Prostate gland (tissue), 2 donors: Measurements from ENCODE around the gene NHS. TPM values are rescaled to one million over a fixed set of nuclear protein-coding genes. Genes with fewer than 3 reads are reported as not detected.

Experiments used
- DNase-seq: peaks from one replicate; pipeline ENCODE4 v3.0.0-alpha.2; 2019; ENCODE audit warnings: low spot score
- H3K27ac ChIP-seq, 2 donors: fragments of 200-600 bp; sonication (generic); 2 replicates each; pipeline ENCODE4 v1.5.1; 2017 to 2019
- H3K27me3 ChIP-seq: fragments of 200-600 bp; sonication (generic); replicated peaks from 2 replicates; pipeline ENCODE4 v1.5.1; 2019; ENCODE audit not compliant: insufficient read depth
- H3K36me3 ChIP-seq, 2 donors: fragments of 200-600 bp; sonication (generic); 1 replicate in 1 of 2; 2 replicates in 1 of 2; pipeline versions ENCODE4 v1.5.1 to v1.8.1; 2017 to 2019
- H3K4me1 ChIP-seq: fragments of 200-600 bp; sonication (generic); replicated peaks from 2 replicates; pipeline ENCODE4 v1.5.1; 2019
- H3K4me3 ChIP-seq, 2 donors: fragments of 200-600 bp; sonication (generic); 2 replicates each; pipeline ENCODE4 v1.5.1; 2017 to 2019
- H3K9me3 ChIP-seq: fragments of 200-600 bp; sonication (generic); 2 replicates; pipeline ENCODE4 v1.5.1; 2017
- POLR2A ChIP-seq: fragments of 450-650 bp; IDR thresholded peaks from one replicate; pipeline ENCODE4 v1.6.1; 2016; ENCODE audit warnings: antibody characterized with exemption, mild to moderate bottlenecking
- POLR2AphosphoS5 ChIP-seq: sonication (generic); formaldehyde crosslinking; IDR thresholded peaks from one replicate; pipeline ENCODE4 v1.6.1; 2017; ENCODE audit warnings: antibody characterized with exemption
- WGBS: methylation state at CpG from one replicate; pipeline ENCODE4 v1.1.5; 2018; 5-methylcytosine and 5-hydroxymethylcytosine counted together
- intact Hi-C: fragments of 100-400 bp; cut with DNase I; formaldehyde crosslinking; loops from one replicate; pipeline ENCODE4 v1.14.2; 2022
- total RNA-seq, 2 donors: library from RNA; depleted of rRNA; stranded (reverse); fragments of >200 nt; gene quantifications; one replicate each; pipeline ENCODE4 v1.1.0, GENCODE V29; 2016
- TF ChIP-seq, protein P1 (sequence below), 4 experiments: fragments of 200-600 bp in 2 of 4; fragments of 450-650 bp in 2 of 4; sonication (generic) in 2 of 4; IDR thresholded peaks; 1 replicate in 3 of 4; 2 replicates in 1 of 4; pipeline ENCODE4 v1.5.1; 2016 to 2019; ENCODE audit warnings: antibody characterized with exemption in 4 of 4, mild to moderate bottlenecking in 2 of 4, moderate library complexity in 2 of 4

NHS gene
- total RNA-seq, 2 donors from 2014 or later: 4.8 to 17.7 TPM

DNA sequence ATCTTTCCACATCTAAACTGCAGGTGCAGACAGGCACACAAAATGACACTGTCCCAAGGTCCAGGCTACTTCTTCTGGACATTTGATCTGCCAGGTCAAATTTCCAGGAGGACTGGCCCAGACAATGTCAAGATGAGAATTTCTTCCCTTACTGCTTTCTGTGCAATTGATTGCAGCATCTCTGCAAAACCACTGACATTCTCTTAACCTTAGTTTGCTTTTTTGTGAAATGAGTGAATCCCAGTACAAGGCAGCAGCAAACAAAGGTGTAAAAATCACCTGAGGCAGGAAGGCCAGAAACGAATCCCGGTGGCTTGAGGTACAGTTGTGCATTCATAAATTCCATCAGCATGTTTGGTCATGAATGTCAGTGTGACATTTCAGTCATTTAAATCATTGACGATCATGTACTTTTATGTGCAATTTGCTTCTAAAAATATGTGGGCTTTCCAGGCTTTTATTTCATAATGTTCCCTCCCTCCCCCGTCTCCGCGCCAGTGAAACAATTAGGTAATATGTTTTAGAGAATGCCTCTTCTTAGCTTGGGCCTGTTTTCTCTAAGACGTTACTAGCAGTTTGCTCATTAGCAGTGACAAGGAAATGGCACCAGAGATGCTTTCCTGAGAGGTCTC lies 39.1 kb downstream of the NHS start:
- Histone ChIP-seq H3K9me3 (no peaks in the 10 kb centered on the region), H3K4me3 (no peak overlapping the region), H3K4me1 (no peaks in the 10 kb centered on the region), H3K27ac (no peak overlapping the region), H3K36me3 (no peaks in the 10 kb centered on the region), H3K27me3 (no peaks in the 10 kb centered on the region)
- WGBS: 12% methylated on average over 6 of the region's 7 CpGs
- DNase-seq: peak; percentile 4
- TF ChIP-seq POLR2AphosphoS5 (no peak), POLR2A (no peak)
- TF ChIP-seq, protein P1, sequence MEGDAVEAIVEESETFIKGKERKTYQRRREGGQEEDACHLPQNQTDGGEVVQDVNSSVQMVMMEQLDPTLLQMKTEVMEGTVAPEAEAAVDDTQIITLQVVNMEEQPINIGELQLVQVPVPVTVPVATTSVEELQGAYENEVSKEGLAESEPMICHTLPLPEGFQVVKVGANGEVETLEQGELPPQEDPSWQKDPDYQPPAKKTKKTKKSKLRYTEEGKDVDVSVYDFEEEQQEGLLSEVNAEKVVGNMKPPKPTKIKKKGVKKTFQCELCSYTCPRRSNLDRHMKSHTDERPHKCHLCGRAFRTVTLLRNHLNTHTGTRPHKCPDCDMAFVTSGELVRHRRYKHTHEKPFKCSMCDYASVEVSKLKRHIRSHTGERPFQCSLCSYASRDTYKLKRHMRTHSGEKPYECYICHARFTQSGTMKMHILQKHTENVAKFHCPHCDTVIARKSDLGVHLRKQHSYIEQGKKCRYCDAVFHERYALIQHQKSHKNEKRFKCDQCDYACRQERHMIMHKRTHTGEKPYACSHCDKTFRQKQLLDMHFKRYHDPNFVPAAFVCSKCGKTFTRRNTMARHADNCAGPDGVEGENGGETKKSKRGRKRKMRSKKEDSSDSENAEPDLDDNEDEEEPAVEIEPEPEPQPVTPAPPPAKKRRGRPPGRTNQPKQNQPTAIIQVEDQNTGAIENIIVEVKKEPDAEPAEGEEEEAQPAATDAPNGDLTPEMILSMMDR (IDR thresholded peaks at IDR 0.05): no peak
- intact Hi-C loops: no loop called here

DNA sequence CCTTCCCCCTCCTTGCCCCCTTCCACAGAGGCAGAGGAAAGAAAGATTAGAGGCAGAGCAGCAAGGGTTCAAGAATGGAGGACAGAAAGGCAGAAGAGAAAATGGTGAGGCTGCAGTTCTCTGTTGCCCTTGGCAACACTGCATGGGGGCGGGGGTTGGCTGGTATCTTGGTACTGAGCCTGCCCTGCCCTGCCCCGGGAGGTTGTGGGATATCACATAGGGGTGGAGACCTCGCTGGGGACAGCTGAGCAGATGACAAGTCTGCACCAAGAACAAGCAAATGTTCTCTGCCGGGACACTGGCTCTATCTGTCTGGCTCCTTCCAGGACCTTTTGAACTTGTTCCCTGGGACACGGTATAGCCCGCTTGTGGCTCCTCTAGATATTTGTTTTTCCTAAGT lies 39.8 kb downstream of the NHS start:
- intact Hi-C loops: no loop called here
- WGBS: 22% methylated on average over 2 of the region's 6 CpGs
- H3K27ac ChIP-seq: peak overlapping the region in 1 of 2 donors; percentile 33

DNA sequence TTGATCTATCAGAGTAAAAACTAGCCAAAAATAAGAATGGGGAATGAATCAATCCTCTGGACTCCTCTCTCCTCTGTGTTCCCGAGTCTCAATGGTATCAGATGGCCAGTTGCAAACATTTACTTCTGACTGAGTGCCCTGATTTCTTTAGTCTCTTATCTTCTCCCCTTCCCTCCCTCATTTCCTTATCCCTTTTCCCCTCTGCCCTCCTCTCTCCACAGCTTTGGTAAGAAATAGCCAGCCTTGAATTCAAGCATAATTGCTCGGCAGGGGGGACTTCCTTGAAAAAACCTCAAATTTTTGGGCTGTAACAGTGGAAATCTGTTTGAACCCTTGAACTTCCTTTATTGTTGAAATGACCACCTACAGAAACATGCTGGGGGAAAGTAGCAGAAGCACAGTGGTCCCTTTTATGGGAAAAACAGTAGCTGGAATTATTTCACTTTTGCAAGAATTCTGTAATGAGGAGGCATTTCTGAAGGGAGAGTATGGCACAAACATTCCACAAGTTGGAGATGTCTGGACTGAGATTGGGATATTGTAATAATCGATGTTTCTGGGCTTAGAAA lies 40.3 kb downstream of the NHS start:
- H3K27ac ChIP-seq: no peak overlapping the region

More for the DNA sequence above, 39.8 kb downstream of the NHS start:
- Histone ChIP-seq H3K36me3 (no peaks in the 10 kb centered on the region), H3K4me3 (no peak overlapping the region), H3K9me3 (no peaks in the 10 kb centered on the region), H3K4me1 (no peaks in the 10 kb centered on the region), H3K27me3 (no peaks in the 10 kb centered on the region)
- TF ChIP-seq POLR2AphosphoS5 (no peak), POLR2A (no peak)
- DNase-seq: no peak

DNA sequence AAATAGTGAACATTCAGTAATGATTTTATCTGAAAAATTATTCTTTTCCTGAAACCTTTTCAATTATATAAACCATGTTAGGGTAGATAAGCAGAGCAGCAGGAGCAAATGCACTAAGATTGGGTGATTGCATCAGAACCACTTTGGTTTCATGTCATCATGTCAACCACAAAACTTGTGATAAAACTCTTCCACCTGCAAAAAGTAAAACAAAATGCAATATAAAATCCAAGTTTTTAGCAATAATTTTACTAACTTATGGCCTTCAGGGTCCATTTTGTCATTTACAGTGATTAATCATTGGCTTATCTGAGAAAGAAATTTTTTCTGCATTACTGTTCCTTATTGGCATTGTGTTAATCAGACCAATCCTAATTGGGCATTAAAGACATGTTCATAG lies 42.4 kb downstream of the NHS start:
- Histone ChIP-seq H3K27ac (no peak overlapping the region), H3K36me3 (no peaks in the 10 kb centered on the region), H3K4me1 (no peaks in the 10 kb centered on the region), H3K4me3 (no peak overlapping the region), H3K9me3 (no peaks in the 10 kb centered on the region), H3K27me3 (no peaks in the 10 kb centered on the region)
- no peak for DNase-seq
- intact Hi-C loops: no loop called here
- TF ChIP-seq POLR2A (no peak), POLR2AphosphoS5 (no peak)
- TF ChIP-seq, protein P1 (IDR thresholded peaks at IDR 0.05): no peak

More for the DNA sequence above, 40.3 kb downstream of the NHS start:
- TF ChIP-seq POLR2AphosphoS5 (no peak), POLR2A (no peak)
- TF ChIP-seq, protein P1 (IDR thresholded peaks at IDR 0.05): no peak
- intact Hi-C loops: no loop called here
- no peaks in the 10 kb centered on the region for H3K36me3 ChIP-seq
- no peaks in the 10 kb centered on the region for H3K9me3 ChIP-seq
- H3K4me3 ChIP-seq: no peak overlapping the region
- H3K4me1 ChIP-seq: no peaks in the 10 kb centered on the region
- 55% methylated on average over 3 of the region's 3 CpGs for WGBS
- no peaks in the 10 kb centered on the region for H3K27me3 ChIP-seq
- no peak for DNase-seq

DNA sequence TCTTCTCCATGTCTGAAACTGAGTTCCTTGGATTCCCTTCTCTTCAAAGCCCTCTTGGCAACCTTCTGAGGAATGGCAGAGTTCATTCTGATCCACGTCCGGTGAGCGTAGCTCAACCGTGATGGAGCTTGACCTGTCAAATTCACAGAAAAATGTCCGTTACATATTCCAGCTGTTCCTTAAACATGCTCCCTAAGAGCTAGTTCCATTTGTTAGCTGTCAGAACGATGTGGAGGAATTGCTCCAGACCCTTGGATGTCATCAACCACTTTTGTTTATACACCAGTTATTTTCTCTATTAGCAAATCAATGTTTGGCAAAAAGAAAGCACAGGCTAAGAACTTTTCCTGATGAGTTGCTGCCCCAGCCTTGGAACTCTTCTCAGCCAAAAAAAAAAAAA lies 50.1 kb downstream of the NHS start:
- intact Hi-C loops: no loop called here
- TF ChIP-seq, protein P1 (IDR thresholded peaks at IDR 0.05): no peak
- TF ChIP-seq POLR2AphosphoS5 (no peak), POLR2A (no peak)
- 85% methylated on average over 6 of the region's 6 CpGs for WGBS
- Histone ChIP-seq H3K27me3 (no peaks in the 10 kb centered on the region), H3K9me3 (no peaks in the 10 kb centered on the region), H3K4me3 (no peak overlapping the region), H3K27ac (no peak overlapping the region), H3K4me1 (no peaks in the 10 kb centered on the region), H3K36me3 (no peaks in the 10 kb centered on the region)
- DNase-seq: no peak
